ENCODE measurements around the gene LYST.

LYST gene

GRCh38 chr1:235911876-235912275, 45.2 kb upstream of the LYST start:
- Histone ChIP-seq H3K4me1 (ENCODE audit: low read length) (no peaks in the 10 kb centered on the region), H3K4me2 (ENCODE audit: low read depth, low read length) (no peak overlapping the region), H2AFZ (ENCODE audit: low read length) (no peak overlapping the region), H3K9me3 (replicated peaks; ENCODE audit: insufficient read depth, low read length) (no peaks in the 10 kb centered on the region), H3K36me3 (replicated peaks; ENCODE audit: insufficient read depth, low read length) (no peaks in the 10 kb centered on the region), H4K20me1 (ENCODE audit: insufficient read depth, low read length) (no peaks in the 10 kb centered on the region), H3K79me2 (ENCODE audit: low read length) (no peaks in the 10 kb centered on the region), H3K27me3 (replicated peaks; ENCODE audit: insufficient read depth, low read length) (no peaks in the 10 kb centered on the region), H3F3A (ENCODE audit: insufficient read depth, low read length) (no peaks in the 10 kb centered on the region), H3K9ac (ENCODE audit: low read length) (no peak overlapping the region), H3K27ac (ENCODE audit: low read length) (no peak overlapping the region), H3K9me2 (replicated peaks; ENCODE audit: insufficient read depth, low read length) (no peaks in the 10 kb centered on the region), H3K4me3 (ENCODE audit: low read length) (no peak overlapping the region)
- no peak for DNase-seq
- no peak for TF ChIP-seq CTCF (IDR thresholded peaks at IDR 0.05; ENCODE audit: low read length)
- no peak for TF ChIP-seq EZH2phosphoT487 (IDR thresholded peaks at IDR 0.05; ENCODE audit: low read length)
- no peak for TF ChIP-seq EZH2 (optimal IDR thresholded peaks at IDR 0.05; ENCODE audit: low read depth, low read length)

GRCh38 chr1:235911300-235911662, 44.6 kb upstream of the LYST start:
- H3K9me2 ChIP-seq (replicated peaks; ENCODE audit: insufficient read depth, low read length): no peaks in the 10 kb centered on the region
- H2AFZ ChIP-seq (ENCODE audit: low read length): no peak overlapping the region
- no peak overlapping the region for H3K27ac ChIP-seq (ENCODE audit: low read length)
- no peak overlapping the region for H3K4me2 ChIP-seq (ENCODE audit: low read depth, low read length)
- no peaks in the 10 kb centered on the region for H3K9me3 ChIP-seq (replicated peaks; ENCODE audit: insufficient read depth, low read length)
- no peaks in the 10 kb centered on the region for H4K20me1 ChIP-seq (ENCODE audit: insufficient read depth, low read length)
- H3K36me3 ChIP-seq (replicated peaks; ENCODE audit: insufficient read depth, low read length): no peaks in the 10 kb centered on the region
- H3K79me2 ChIP-seq (ENCODE audit: low read length): no peaks in the 10 kb centered on the region
- H3K4me3 ChIP-seq (ENCODE audit: low read length): no peak overlapping the region
- TF ChIP-seq EZH2 (optimal IDR thresholded peaks at IDR 0.05; ENCODE audit: low read depth, low read length): no peak
- no peak for TF ChIP-seq CTCF (IDR thresholded peaks at IDR 0.05; ENCODE audit: low read length)
- no peak for TF ChIP-seq EZH2phosphoT487 (IDR thresholded peaks at IDR 0.05; ENCODE audit: low read length)
- H3F3A ChIP-seq (ENCODE audit: insufficient read depth, low read length): no peaks in the 10 kb centered on the region
- DNase-seq: no peak
- no peak overlapping the region for H3K9ac ChIP-seq (ENCODE audit: low read length)
- H3K27me3 ChIP-seq (replicated peaks; ENCODE audit: insufficient read depth, low read length): no peaks in the 10 kb centered on the region
- no peaks in the 10 kb centered on the region for H3K4me1 ChIP-seq (ENCODE audit: low read length)

GRCh38 chr1:235910357-235911299, 43.9 kb upstream of the LYST start:
- TF ChIP-seq EZH2phosphoT487 (IDR thresholded peaks at IDR 0.05; ENCODE audit: low read length) (no peak), EZH2 (optimal IDR thresholded peaks at IDR 0.05; ENCODE audit: low read depth, low read length) (no peak), CTCF (IDR thresholded peaks at IDR 0.05; ENCODE audit: low read length) (no peak)
- Histone ChIP-seq H4K20me1 (ENCODE audit: insufficient read depth, low read length) (no peaks in the 10 kb centered on the region), H3F3A (ENCODE audit: insufficient read depth, low read length) (no peaks in the 10 kb centered on the region), H3K9me3 (replicated peaks; ENCODE audit: insufficient read depth, low read length) (no peaks in the 10 kb centered on the region), H3K79me2 (ENCODE audit: low read length) (no peaks in the 10 kb centered on the region), H3K4me1 (ENCODE audit: low read length) (no peaks in the 10 kb centered on the region), H3K4me2 (ENCODE audit: low read depth, low read length) (no peak overlapping the region), H3K4me3 (ENCODE audit: low read length) (no peak overlapping the region), H2AFZ (ENCODE audit: low read length) (no peak overlapping the region), H3K27me3 (replicated peaks; ENCODE audit: insufficient read depth, low read length) (no peaks in the 10 kb centered on the region), H3K9ac (ENCODE audit: low read length) (no peak overlapping the region), H3K36me3 (replicated peaks; ENCODE audit: insufficient read depth, low read length) (no peaks in the 10 kb centered on the region), H3K9me2 (replicated peaks; ENCODE audit: insufficient read depth, low read length) (no peaks in the 10 kb centered on the region), H3K27ac (ENCODE audit: low read length) (no peak overlapping the region)
- DNase-seq: no peak

All from MM.1S (cell line).